Smooth muscle cell (in vitro differentiated cells): ENCODE measurements around the gene SLC17A3. TPM values are rescaled to one million over a fixed set of nuclear protein-coding genes. Genes with fewer than 3 reads are reported as not detected.

Experiments used
- DNase-seq: peaks from one replicate; lab custom pipeline; 2025; ENCODE audit not compliant: unreplicated experiment; lab: John Stamatoyannopoulos, UW
- H2AFZ ChIP-seq: fragments of 200-600 bp; sonication (generic); 2 replicates; pipeline ENCODE4 v1.6.0; 2016; ENCODE audit warnings: antibody characterized with exemption, low read depth, mild to moderate bottlenecking
- H3F3A ChIP-seq: fragments of 200-600 bp; sonication (generic); 2 replicates; pipeline ENCODE4 v1.6.0; 2017; ENCODE audit warnings: antibody characterized with exemption, low read depth
- H3K27ac ChIP-seq: fragments of 200-600 bp; sonication (generic); 2 replicates; pipeline ENCODE4 v1.5.1; 2016; ENCODE audit warnings: low read depth, mild to moderate bottlenecking
- H3K27me3 ChIP-seq: fragments of 200-600 bp; sonication (generic); 2 replicates; pipeline ENCODE4 v1.6.1; 2016; ENCODE audit warnings: low read depth, mild to moderate bottlenecking
- H3K36me3 ChIP-seq: fragments of 200-600 bp; sonication (generic); 2 replicates; pipeline ENCODE4 v1.5.1; 2016; ENCODE audit warnings: low read depth
- H3K4me1 ChIP-seq: fragments of 200-600 bp; sonication (generic); 2 replicates; pipeline ENCODE4 v1.5.1; 2016; ENCODE audit warnings: low read depth
- H3K4me2 ChIP-seq: fragments of 200-600 bp; sonication (generic); 2 replicates; pipeline ENCODE4 v1.6.0; 2016; ENCODE audit warnings: mild to moderate bottlenecking
- H3K4me3 ChIP-seq: fragments of 200-600 bp; sonication (generic); 2 replicates; pipeline ENCODE4 v1.5.1; 2016; ENCODE audit warnings: mild to moderate bottlenecking
- H3K79me2 ChIP-seq: fragments of 200-600 bp; sonication (generic); 2 replicates; pipeline ENCODE4 v1.6.0; 2016; ENCODE audit warnings: low read depth, mild to moderate bottlenecking
- H3K9ac ChIP-seq: fragments of 200-600 bp; sonication (generic); 2 replicates; pipeline ENCODE4 v1.6.0; 2016; ENCODE audit warnings: low read depth
- H3K9me3 ChIP-seq: fragments of 200-600 bp; sonication (generic); replicated peaks from 2 replicates; pipeline ENCODE4 v1.5.1; 2016; ENCODE audit warnings: low read depth
- H4K20me1 ChIP-seq: fragments of 200-600 bp; sonication (generic); 2 replicates; pipeline ENCODE4 v1.6.0; 2016; ENCODE audit warnings: low read depth
- WGBS: methylation state at CpG from one replicate; pipeline ENCODE4 v1.1.7; 2016; ENCODE audit warnings: low lambda C conversion rate; 5-methylcytosine and 5-hydroxymethylcytosine counted together
- polyA plus RNA-seq: library from polyadenylated mRNA; unstranded; fragments of >200 nt; fragmentation: Nextera tagmentation; extraction: Ambion mirVana; gene quantifications from 2 replicates; pipeline ENCODE4 v1.2.1, GENCODE V29; 2016
- total RNA-seq: library from RNA; depleted of rRNA; stranded (reverse); fragments of >200 nt; gene quantifications from 2 replicates; pipeline ENCODE4 v1.2.3, GENCODE V29; 2014
- TF ChIP-seq, protein P1 (sequence below): fragments of 200-600 bp; sonication (generic); IDR thresholded peaks from 2 replicates; pipeline ENCODE4 v1.5.1; 2017; ENCODE audit warnings: borderline replicate concordance, mild to moderate bottlenecking, antibody characterized with exemption; ENCODE audit not compliant: insufficient read depth, poor library complexity, severe bottlenecking

SLC17A3 gene
- total and polyA plus RNA-seq, 2 experiments from 2014 or later: not detected

DNA sequence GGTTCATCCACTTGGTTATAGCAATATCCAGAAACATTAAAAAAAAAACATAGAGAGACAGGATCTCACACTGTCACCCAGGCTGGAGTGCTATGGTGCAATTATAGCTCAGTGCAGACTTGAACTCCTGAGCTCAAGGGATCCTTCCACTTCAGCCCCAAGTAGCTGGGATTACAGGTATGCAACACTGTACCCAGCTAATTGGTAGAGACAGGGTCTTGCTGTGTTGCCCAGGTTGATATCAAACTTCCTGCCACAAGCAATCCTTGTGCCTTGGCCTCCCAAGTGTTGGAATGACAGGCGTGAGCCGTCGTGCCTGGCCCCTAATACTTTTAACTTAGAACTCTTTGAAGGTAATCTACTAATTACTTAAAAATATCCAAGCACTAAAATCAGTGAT lies 41.4 kb downstream of the SLC17A3 start:
- Histone ChIP-seq H3K9me3 (no peaks in the 10 kb centered on the region), H4K20me1 (no peaks in the 10 kb centered on the region), H3K27me3 (peaks cover 5% of the 10 kb centered on the region), H3K36me3 (no peaks in the 10 kb centered on the region), H3K4me1 (no peaks in the 10 kb centered on the region), H3K27ac (no peak overlapping the region), H3K9ac (no peak overlapping the region), H3K79me2 (no peaks in the 10 kb centered on the region), H3F3A (no peaks in the 10 kb centered on the region), H3K4me3 (no peak overlapping the region), H3K4me2 (no peak overlapping the region), H2AFZ (no peak overlapping the region)
- DNase-seq: no peak
- TF ChIP-seq, protein P1, sequence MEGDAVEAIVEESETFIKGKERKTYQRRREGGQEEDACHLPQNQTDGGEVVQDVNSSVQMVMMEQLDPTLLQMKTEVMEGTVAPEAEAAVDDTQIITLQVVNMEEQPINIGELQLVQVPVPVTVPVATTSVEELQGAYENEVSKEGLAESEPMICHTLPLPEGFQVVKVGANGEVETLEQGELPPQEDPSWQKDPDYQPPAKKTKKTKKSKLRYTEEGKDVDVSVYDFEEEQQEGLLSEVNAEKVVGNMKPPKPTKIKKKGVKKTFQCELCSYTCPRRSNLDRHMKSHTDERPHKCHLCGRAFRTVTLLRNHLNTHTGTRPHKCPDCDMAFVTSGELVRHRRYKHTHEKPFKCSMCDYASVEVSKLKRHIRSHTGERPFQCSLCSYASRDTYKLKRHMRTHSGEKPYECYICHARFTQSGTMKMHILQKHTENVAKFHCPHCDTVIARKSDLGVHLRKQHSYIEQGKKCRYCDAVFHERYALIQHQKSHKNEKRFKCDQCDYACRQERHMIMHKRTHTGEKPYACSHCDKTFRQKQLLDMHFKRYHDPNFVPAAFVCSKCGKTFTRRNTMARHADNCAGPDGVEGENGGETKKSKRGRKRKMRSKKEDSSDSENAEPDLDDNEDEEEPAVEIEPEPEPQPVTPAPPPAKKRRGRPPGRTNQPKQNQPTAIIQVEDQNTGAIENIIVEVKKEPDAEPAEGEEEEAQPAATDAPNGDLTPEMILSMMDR: no peak
- 92% methylated on average over 3 of the region's 3 CpGs for WGBS

DNA sequence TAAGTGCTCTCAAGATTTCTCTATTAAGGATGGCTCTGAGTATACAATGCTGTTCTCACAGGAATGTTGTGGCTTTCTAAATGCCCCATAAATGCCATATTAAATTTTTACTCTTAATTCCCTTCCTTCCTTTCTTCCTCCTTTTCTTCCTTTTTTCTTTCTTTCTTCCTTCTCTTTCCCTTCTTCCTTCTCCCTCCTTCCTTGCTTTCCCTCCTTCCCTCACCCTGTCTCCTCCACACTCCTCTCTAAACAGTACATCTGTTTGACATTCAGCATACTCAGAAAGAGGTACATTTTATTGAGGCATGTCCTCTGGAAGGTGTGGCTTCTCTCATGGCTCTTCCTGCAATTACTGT lies 41.8 kb downstream of the SLC17A3 start:
- H3K9ac ChIP-seq: no peak overlapping the region
- no peak overlapping the region for H3K4me3 ChIP-seq
- no peaks in the 10 kb centered on the region for H3K4me1 ChIP-seq
- no peak overlapping the region for H3K4me2 ChIP-seq
- no peaks in the 10 kb centered on the region for H3F3A ChIP-seq
- peaks cover 5% of the 10 kb centered on the region for H3K27me3 ChIP-seq
- no peak overlapping the region for H3K27ac ChIP-seq
- no peaks in the 10 kb centered on the region for H3K36me3 ChIP-seq
- H4K20me1 ChIP-seq: no peaks in the 10 kb centered on the region
- H2AFZ ChIP-seq: no peak overlapping the region
- no peak for DNase-seq
- TF ChIP-seq, protein P1: no peak
- H3K79me2 ChIP-seq: no peaks in the 10 kb centered on the region
- no peaks in the 10 kb centered on the region for H3K9me3 ChIP-seq

DNA sequence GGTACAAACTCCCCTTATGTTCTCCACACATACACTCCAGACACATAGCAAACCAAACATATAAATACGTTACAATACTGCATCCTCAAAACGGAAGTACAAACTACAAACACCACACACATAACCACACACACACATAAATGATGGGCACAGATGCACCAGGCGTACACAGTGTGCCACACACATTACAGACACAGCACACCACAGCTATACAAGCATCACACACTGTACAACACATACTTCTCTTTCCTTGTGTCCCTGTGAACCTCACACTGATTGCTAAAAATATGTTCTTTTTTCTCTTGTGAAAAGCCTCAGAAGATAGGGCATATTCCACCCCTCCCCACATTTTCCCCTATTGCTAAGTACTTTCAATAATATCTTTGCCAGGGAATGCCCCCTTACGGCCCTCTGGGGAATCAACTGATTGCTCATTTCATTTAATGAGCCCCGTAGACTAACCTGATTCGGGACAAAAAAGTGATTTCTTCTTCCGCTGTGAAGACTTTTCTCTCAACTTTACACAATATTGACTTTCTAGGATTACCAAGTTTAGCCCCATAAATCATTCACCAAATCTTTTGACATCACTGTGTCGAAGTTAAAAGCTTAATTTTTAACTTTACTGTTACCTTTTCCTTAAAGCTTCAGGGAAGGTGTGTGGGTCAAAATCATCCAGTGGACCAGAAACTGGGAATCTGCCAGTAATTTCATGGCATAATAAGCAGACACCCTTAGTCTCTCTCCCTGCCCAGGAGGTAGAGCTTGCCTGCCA lies 42.3 kb downstream of the SLC17A3 start, which contains the start of gene SLC17A1:
Gene SLC17A1 (minus strand): TSS at position 521 of the 775 bp plus-strand sequence. CDS start 1,495 bp downstream, outside the sequence.
- Histone ChIP-seq H3K4me3 (no peak within 1 kb of the TSS), H3K9ac (no peak within 1 kb of the TSS), H3K36me3 (no peaks in the 10 kb centered on the region), H3K4me1 (no peaks in the 10 kb centered on the region), H3K4me2 (no peak within 1 kb of the TSS), H3K9me3 (no peaks in the 10 kb centered on the region), H3K79me2 (no peaks in the 10 kb centered on the region), H3K27ac (no peak within 1 kb of the TSS), H3F3A (no peaks in the 10 kb centered on the region), H4K20me1 (no peaks in the 10 kb centered on the region), H2AFZ (no peak within 1 kb of the TSS), H3K27me3 (peaks cover 5% of the 10 kb centered on the region)
- no peak for DNase-seq
- TF ChIP-seq, protein P1: no peak
- 87% methylated on average over 8 of the region's 8 CpGs for WGBS

DNA sequence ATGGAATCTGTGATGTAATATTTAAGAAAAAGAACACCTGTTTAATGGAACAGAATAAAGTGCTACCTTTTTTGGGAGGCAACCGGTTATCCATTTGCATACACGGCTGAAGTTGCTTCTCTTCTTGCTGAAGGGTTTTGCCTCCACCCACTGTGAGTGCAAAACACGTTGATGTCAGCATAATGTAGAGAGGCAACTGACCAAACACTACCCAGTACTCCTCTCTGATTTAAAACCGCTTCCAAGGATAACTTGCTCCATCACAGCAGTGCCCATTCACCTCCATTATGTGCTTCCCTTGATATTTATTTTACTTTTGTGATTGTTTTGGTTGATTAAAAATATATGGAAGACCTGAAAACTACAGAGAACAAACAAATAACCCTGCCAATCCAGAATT lies 43.6 kb downstream of the SLC17A3 start:
- WGBS: 77% methylated on average over 4 of the region's 4 CpGs
- Histone ChIP-seq H3F3A (no peaks in the 10 kb centered on the region), H4K20me1 (no peaks in the 10 kb centered on the region), H3K4me2 (no peak overlapping the region), H3K79me2 (no peaks in the 10 kb centered on the region), H3K9ac (no peak overlapping the region), H3K4me1 (no peaks in the 10 kb centered on the region), H2AFZ (no peak overlapping the region), H3K4me3 (no peak overlapping the region), H3K36me3 (no peaks in the 10 kb centered on the region), H3K9me3 (no peaks in the 10 kb centered on the region), H3K27me3 (peaks cover 5% of the 10 kb centered on the region), H3K27ac (no peak overlapping the region)
- TF ChIP-seq, protein P1: no peak
- DNase-seq: no peak
